Mesendoderm (in vitro differentiated cells): ENCODE data around the gene HEY2.

Source experiments
- DNase-seq: peaks from one replicate; pipeline ENCODE4 v3.0.0; 2013
- H2AK5ac ChIP-seq: 2 replicates; pipeline ENCODE4 v1.6.1; 2013; ENCODE audit warnings: low read length, inconsistent platforms
- H2BK120ac ChIP-seq: 2 replicates; pipeline ENCODE4 v1.6.1; 2013; ENCODE audit warnings: low read depth, mild to moderate bottlenecking, low read length, moderate library complexity, mixed read lengths
- H2BK15ac ChIP-seq: replicated peaks from 2 replicates; pipeline ENCODE4 v1.6.1; 2013; ENCODE audit warnings: low read depth, mild to moderate bottlenecking, moderate library complexity
- H2BK5ac ChIP-seq: 2 replicates; pipeline ENCODE4 v1.6.1; 2013; ENCODE audit warnings: low read length, inconsistent platforms
- H3K18ac ChIP-seq: 2 replicates; pipeline ENCODE4 v1.6.1; 2013; ENCODE audit warnings: mild to moderate bottlenecking, low read length, mixed read lengths
- H3K23ac ChIP-seq: one replicate; pipeline ENCODE4 v1.6.1; 2013; ENCODE audit warnings: low read length
- H3K27ac ChIP-seq: 2 replicates; pipeline ENCODE4 v1.5.1; 2013; ENCODE audit warnings: low read depth, mild to moderate bottlenecking, inconsistent platforms, low read length, moderate library complexity
- H3K27me3 ChIP-seq: 2 replicates; pipeline ENCODE4 v1.6.1; 2013; ENCODE audit warnings: low read length, control low read depth, mild to moderate bottlenecking, inconsistent platforms; ENCODE audit not compliant: insufficient read depth, poor library complexity
- H3K36me3 ChIP-seq: 2 replicates; pipeline ENCODE4 v1.6.1; 2013; ENCODE audit warnings: low read length, inconsistent platforms; ENCODE audit not compliant: control insufficient read depth, insufficient read depth
- H3K4ac ChIP-seq: one replicate; pipeline ENCODE4 v1.6.1; 2013; ENCODE audit warnings: low read depth, mild to moderate bottlenecking, low read length, moderate library complexity
- H3K4me1 ChIP-seq: 2 replicates; pipeline ENCODE4 v1.6.1; 2013; ENCODE audit warnings: low read depth, low read length, inconsistent platforms; ENCODE audit not compliant: control insufficient read depth
- H3K4me2 ChIP-seq: 2 replicates; pipeline ENCODE4 v1.6.1; 2013; ENCODE audit warnings: low read length
- H3K4me3 ChIP-seq: 2 replicates; pipeline ENCODE4 v1.5.1; 2013; ENCODE audit warnings: mild to moderate bottlenecking, low read length
- H3K56ac ChIP-seq: one replicate; pipeline ENCODE4 v1.6.1; 2013; ENCODE audit warnings: low read length
- H3K79me1 ChIP-seq: 2 replicates; pipeline ENCODE4 v1.6.1; 2013; ENCODE audit warnings: low read length, inconsistent platforms
- H3K79me2 ChIP-seq: 2 replicates; pipeline ENCODE4 v1.6.1; 2013; ENCODE audit warnings: mild to moderate bottlenecking, low read length; ENCODE audit not compliant: control insufficient read depth, insufficient read depth
- H3K9ac ChIP-seq: 2 replicates; pipeline ENCODE4 v1.6.1; 2013; ENCODE audit warnings: low read length, inconsistent platforms
- H4K5ac ChIP-seq: one replicate; pipeline ENCODE4 v1.6.1; 2013; ENCODE audit warnings: low read length
- H4K8ac ChIP-seq: one replicate; pipeline ENCODE4 v1.6.1; 2013; ENCODE audit warnings: low read depth, mild to moderate bottlenecking, control low read depth, low read length, moderate library complexity
- WGBS: extraction: QIAGEN DNeasy Blood & Tissue Kit; methylation state at CpG from one replicate; pipeline ENCODE4 v1.1.7; 2013; ENCODE audit warnings: low lambda C conversion rate, missing lambda C conversion rate; ENCODE audit not compliant: insufficient coverage; ENCODE audit errors: extremely low coverage; 5-methylcytosine and 5-hydroxymethylcytosine counted together

The HEY2 gene

GRCh38 chr6:125739364-125739763, 10.1 kb upstream of the HEY2 start:
- Histone ChIP-seq H4K8ac (no peak overlapping the region), H3K36me3 (no peaks in the 10 kb centered on the region), H4K5ac (no peak overlapping the region), H3K23ac (no peak overlapping the region), H3K27ac (no peak overlapping the region), H2AK5ac (no peak overlapping the region), H3K27me3 (no peaks in the 10 kb centered on the region), H3K79me2 (no peaks in the 10 kb centered on the region), H2BK120ac (no peak overlapping the region), H3K4ac (no peak overlapping the region), H3K79me1 (no peaks in the 10 kb centered on the region), H3K56ac (no peak overlapping the region), H2BK15ac (no peak overlapping the region), H3K9ac (no peak overlapping the region), H3K4me2 (no peak overlapping the region), H3K4me1 (no peaks in the 10 kb centered on the region), H3K4me3 (no peak overlapping the region), H3K18ac (no peak overlapping the region), H2BK5ac (no peak overlapping the region)
- WGBS: no CpG with 5 or more reads among the region's 1 CpG
- DNase-seq: no peak

GRCh38 chr6:125741336-125741735, 8.1 kb upstream of the HEY2 start:
- Histone ChIP-seq H3K27me3 (no peaks in the 10 kb centered on the region), H4K5ac (no peak overlapping the region), H3K4me3 (no peak overlapping the region), H3K36me3 (no peaks in the 10 kb centered on the region), H2BK15ac (no peak overlapping the region), H3K4me2 (no peak overlapping the region), H2AK5ac (no peak overlapping the region), H3K23ac (no peak overlapping the region), H3K9ac (no peak overlapping the region), H3K79me1 (no peaks in the 10 kb centered on the region), H3K4ac (no peak overlapping the region), H3K4me1 (peaks cover 5% of the 10 kb centered on the region), H3K79me2 (no peaks in the 10 kb centered on the region), H3K18ac (no peak overlapping the region), H4K8ac (no peak overlapping the region), H3K27ac (no peak overlapping the region), H2BK120ac (no peak overlapping the region), H3K56ac (no peak overlapping the region), H2BK5ac (no peak overlapping the region)
- WGBS: no CpG with 5 or more reads among the region's 2 CpGs
- no peak for DNase-seq

- Histone ChIP-seq H3K79me1 (no peaks in the 10 kb centered on the region), H2BK5ac (no peak overlapping the region), H2BK120ac (no peak overlapping the region), H3K4me2 (no peak overlapping the region), H3K23ac (no peak overlapping the region), H3K4ac (no peak overlapping the region), H3K27ac (no peak overlapping the region), H3K4me1 (peaks cover 5% of the 10 kb centered on the region), H2BK15ac (no peak overlapping the region), H4K5ac (no peak overlapping the region), H3K27me3 (no peaks in the 10 kb centered on the region), H3K4me3 (no peak overlapping the region), H3K9ac (no peak overlapping the region), H2AK5ac (no peak overlapping the region), H3K79me2 (no peaks in the 10 kb centered on the region), H3K18ac (no peak overlapping the region), H3K36me3 (no peaks in the 10 kb centered on the region), H4K8ac (no peak overlapping the region), H3K56ac (no peak overlapping the region)
- no peak for DNase-seq
- WGBS: no CpG with 5 or more reads among the region's 2 CpGs
Observed at GRCh38 chr6:125742024-125742423, 7.4 kb upstream of the HEY2 start.

- H3K4me3 ChIP-seq: no peak overlapping the region
- H3K27ac ChIP-seq: no peak overlapping the region
- WGBS: no CpG with 5 or more reads among the region's 5 CpGs
- H2BK15ac ChIP-seq: no peak overlapping the region
- H3K4me2 ChIP-seq: no peak overlapping the region
- H3K18ac ChIP-seq: no peak overlapping the region
- no peak overlapping the region for H3K23ac ChIP-seq
- H3K27me3 ChIP-seq: no peaks in the 10 kb centered on the region
- H3K4ac ChIP-seq: no peak overlapping the region
- no peak overlapping the region for H3K56ac ChIP-seq
- no peaks in the 10 kb centered on the region for H3K79me2 ChIP-seq
- no peaks in the 10 kb centered on the region for H3K79me1 ChIP-seq
- H3K36me3 ChIP-seq: no peaks in the 10 kb centered on the region
- DNase-seq: no peak
- H4K5ac ChIP-seq: no peak overlapping the region
- H2BK5ac ChIP-seq: no peak overlapping the region
- no peak overlapping the region for H2AK5ac ChIP-seq
- no peak overlapping the region for H2BK120ac ChIP-seq
- no peak overlapping the region for H3K9ac ChIP-seq
- H4K8ac ChIP-seq: no peak overlapping the region
- peaks cover 5% of the 10 kb centered on the region for H3K4me1 ChIP-seq
Observed at GRCh38 chr6:125742464-125743120, 6.8 kb upstream of the HEY2 start.

GRCh38 chr6:125743604-125744003, 5.8 kb upstream of the HEY2 start:
- DNase-seq: no peak
- Histone ChIP-seq H2BK15ac (no peak overlapping the region), H3K79me2 (no peaks in the 10 kb centered on the region), H3K79me1 (no peaks in the 10 kb centered on the region), H3K4me2 (no peak overlapping the region), H3K4ac (no peak overlapping the region), H4K5ac (no peak overlapping the region), H3K27ac (no peak overlapping the region), H3K56ac (no peak overlapping the region), H3K9ac (no peak overlapping the region), H3K4me1 (peaks cover 5% of the 10 kb centered on the region), H3K18ac (no peak overlapping the region), H3K23ac (no peak overlapping the region), H2AK5ac (no peak overlapping the region), H4K8ac (no peak overlapping the region), H3K36me3 (no peaks in the 10 kb centered on the region), H3K27me3 (no peaks in the 10 kb centered on the region), H2BK120ac (no peak overlapping the region), H2BK5ac (no peak overlapping the region), H3K4me3 (no peak overlapping the region)
- no CpG with 5 or more reads among the region's 2 CpGs for WGBS
